ENCODE data around the gene TGFBI.

TGFBI gene

GRCh38 chr5:136098176-136098575 lies 69.4 kb downstream of the TGFBI start:
- TF ChIP-seq CTCF (conservative IDR thresholded peaks at IDR 0.05; ENCODE audit: low read depth, low read length), result no peak
- no peak for DNase-seq (ENCODE audit: low read depth)
- H3K4me3 ChIP-seq (ENCODE audit: low read depth, low read length), result no peak overlapping the region

- no peak overlapping the region for H3K4me3 ChIP-seq (ENCODE audit: low read depth, low read length)
Measured at GRCh38 chr5:136099870-136100269, 71.1 kb downstream of the TGFBI start.

DNA sequence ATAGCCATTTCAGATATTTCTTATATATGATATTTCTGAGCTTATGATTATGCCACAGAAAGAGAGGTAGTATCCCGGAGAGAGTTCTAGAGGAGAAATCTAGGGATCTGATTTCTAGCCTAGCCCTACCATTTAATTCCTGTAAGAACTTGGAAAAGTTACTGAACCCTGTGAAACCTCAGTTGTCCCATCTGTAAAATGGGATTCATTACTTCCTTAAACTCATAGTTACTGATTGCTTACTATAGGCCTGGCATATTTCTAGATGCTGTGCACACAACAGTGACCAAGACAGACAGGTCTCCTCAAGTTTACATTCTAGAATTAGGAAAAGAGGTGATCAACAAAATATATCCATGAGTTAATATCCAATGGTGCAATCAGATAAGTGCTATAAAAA lies 73.1 kb downstream of the TGFBI start:
- no peak for TF ChIP-seq CTCF (conservative IDR thresholded peaks at IDR 0.05; ENCODE audit: low read depth, low read length)
- no peak overlapping the region for H3K4me3 ChIP-seq (ENCODE audit: low read depth, low read length)
- no peak for DNase-seq (ENCODE audit: low read depth)

More at GRCh38 chr5:136099870-136100269, 71.1 kb downstream of the TGFBI start:
- no peak for TF ChIP-seq CTCF (conservative IDR thresholded peaks at IDR 0.05; ENCODE audit: low read depth, low read length)
- DNase-seq (ENCODE audit: low read depth), result no peak

GRCh38 chr5:136103118-136103517 lies 74.3 kb downstream of the TGFBI start:
- no peak overlapping the region for H3K4me3 ChIP-seq (ENCODE audit: low read depth, low read length)
- DNase-seq (ENCODE audit: low read depth), result no peak
- no peak for TF ChIP-seq CTCF (conservative IDR thresholded peaks at IDR 0.05; ENCODE audit: low read depth, low read length)

- H3K4me3 ChIP-seq (ENCODE audit: low read depth, low read length), result no peak overlapping the region
- DNase-seq (ENCODE audit: low read depth), result peak; percentile 29
- no peak for TF ChIP-seq CTCF (conservative IDR thresholded peaks at IDR 0.05; ENCODE audit: low read depth, low read length)
Measured at GRCh38 chr5:136104306-136104965, 75.6 kb downstream of the TGFBI start.

DNA sequence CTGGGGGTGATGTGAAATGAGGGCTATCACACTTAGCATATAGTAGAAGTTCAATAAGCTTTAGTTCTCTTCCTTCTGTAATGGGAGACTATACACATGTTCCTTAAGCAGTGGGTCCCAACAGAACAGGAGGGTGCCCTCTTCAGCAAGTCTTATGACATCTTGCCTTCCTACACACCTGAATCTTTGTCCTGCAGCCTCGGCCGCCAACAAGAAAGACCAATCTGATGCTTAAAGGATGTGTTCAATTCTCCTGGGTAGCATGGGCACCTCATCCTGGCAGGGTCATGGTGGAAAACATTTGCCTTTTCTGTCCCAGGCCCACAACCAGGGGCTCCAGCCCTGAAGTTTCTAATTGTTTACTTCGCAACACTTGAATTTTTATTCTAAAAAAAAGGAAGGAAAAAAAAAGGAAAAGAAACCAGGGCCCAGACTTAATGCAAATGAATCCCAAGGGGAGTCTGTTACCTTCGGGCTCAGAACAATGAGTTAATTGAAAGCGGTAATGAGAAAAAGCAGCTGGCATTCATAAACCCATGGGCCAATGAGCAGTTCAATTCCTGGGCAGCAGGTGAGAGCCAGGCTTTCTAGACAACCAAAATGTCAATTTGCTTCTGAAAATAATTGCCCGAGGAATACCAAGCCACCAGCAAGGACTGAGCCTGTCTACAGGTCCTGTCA lies 77.7 kb downstream of the TGFBI start:
- no peak for TF ChIP-seq CTCF (conservative IDR thresholded peaks at IDR 0.05; ENCODE audit: low read depth, low read length)
- no peak for DNase-seq (ENCODE audit: low read depth)

DNA sequence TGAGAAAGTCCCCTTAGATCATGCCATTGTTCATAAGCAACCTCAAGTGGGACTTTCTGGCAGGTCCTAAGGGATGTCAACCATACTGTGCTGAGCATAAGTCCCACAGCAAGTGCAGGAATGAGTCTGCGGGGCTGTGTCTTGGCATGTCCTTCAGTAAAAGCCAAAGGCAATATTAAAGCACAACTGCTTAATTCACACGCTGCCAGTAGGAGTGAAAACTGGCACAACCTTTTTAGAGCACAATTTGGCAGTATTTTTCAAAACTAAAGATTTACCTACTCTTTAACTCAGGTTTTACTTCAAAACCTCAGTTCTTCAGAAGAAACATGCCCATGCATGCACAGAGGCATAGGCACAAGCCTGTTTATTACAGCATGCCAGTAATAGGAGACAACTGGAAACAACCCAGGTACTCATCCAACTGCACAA lies 79.4 kb downstream of the TGFBI start:
- H3K4me3 ChIP-seq (ENCODE audit: low read depth, low read length), result no peak overlapping the region
- no peak for TF ChIP-seq CTCF (conservative IDR thresholded peaks at IDR 0.05; ENCODE audit: low read depth, low read length)
- DNase-seq (ENCODE audit: low read depth), result no peak

More for the DNA sequence above, 77.7 kb downstream of the TGFBI start:
- H3K4me3 ChIP-seq (ENCODE audit: low read depth, low read length), result no peak overlapping the region
